HL-60 (cell line): ENCODE measurements around the gene COPG1.

Source experiments
- CTCF ChIP-seq: IDR thresholded peaks from one replicate; pipeline ENCODE4 v1.5.1; 2011; ENCODE audit warnings: low read length, control low read depth, inconsistent platforms; ENCODE audit not compliant: insufficient read depth
- POLR2AphosphoS5 ChIP-seq: IDR thresholded peaks from 2 replicates; pipeline ENCODE4 v1.6.1; 2012; ENCODE audit warnings: low read depth

GRCh38 chr3:129325383-129325782, 76.0 kb downstream of the COPG1 start:
- TF ChIP-seq CTCF (no peak), POLR2AphosphoS5 (no peak)
